GM20431 (cell line): ENCODE measurements around the gene ANKS1B.

Experiments used
- in situ Hi-C: fragments of 300-500 bp; cut with MseI, MboI; formaldehyde crosslinking; loops from one replicate; pipeline ENCODE4 v1.15.0; 2020; ENCODE audit warnings: low sequenced_read_pairs; ENCODE audit not compliant: unreplicated experiment

The ANKS1B gene

GRCh38 chr12:99024870-99025269 is 959.9 kb downstream of the ANKS1B start:
- in situ Hi-C loops, result loop anchor here (25.0 kb wide), 1 partner anchor 637 kb away; no protein-coding TSS in a partner anchor

GRCh38 chr12:99024191-99024590 is 960.5 kb downstream of the ANKS1B start:
- in situ Hi-C loops, result no loop called here

- in situ Hi-C loops, result no loop called here
These were observed 963.9 kb downstream of the ANKS1B start for GRCh38 chr12:99020871-99021270.

GRCh38 chr12:99019798-99020197 is 964.9 kb downstream of the ANKS1B start:
- in situ Hi-C loops, result no loop called here

GRCh38 chr12:99017971-99018370 is 966.8 kb downstream of the ANKS1B start:
- in situ Hi-C loops, result no loop called here

- in situ Hi-C loops, result no loop called here
These were observed 975.0 kb downstream of the ANKS1B start for GRCh38 chr12:99009654-99010296.

GRCh38 chr12:99005601-99006000 is 979.1 kb downstream of the ANKS1B start:
- in situ Hi-C loops, result no loop called here

DNA sequence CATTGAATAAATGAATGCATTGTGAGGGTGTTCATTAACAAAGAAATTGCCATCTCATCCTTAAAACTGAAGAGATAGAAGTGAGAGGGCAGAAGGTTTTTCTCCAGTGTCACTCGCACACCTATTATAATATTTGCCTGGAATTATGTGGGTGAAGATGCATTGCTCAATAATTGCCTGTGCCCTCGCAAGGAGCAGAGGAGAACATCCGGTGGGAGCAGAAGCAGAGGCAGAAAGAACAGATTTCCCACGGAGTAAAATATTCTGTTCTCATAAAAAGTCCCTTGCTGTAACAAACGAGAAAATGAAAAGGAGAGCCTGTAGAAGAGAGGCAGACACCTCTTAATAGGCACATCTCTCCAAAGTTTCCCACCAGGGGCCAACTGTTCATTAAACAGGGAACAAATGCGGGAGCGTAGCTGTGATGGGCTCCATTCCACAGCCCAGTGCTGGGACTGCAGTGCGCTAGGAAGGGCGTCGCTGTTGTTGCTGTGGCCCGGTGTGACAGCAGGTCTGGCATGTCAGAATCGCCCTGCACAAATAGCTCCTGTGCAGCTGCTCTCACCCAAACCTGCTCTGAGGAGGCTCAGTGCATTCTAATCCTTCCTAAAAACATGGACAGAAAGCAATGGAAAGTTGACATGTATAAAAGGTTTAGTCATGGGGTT is 979.8 kb downstream of the ANKS1B start:
- in situ Hi-C loops, result no loop called here

- in situ Hi-C loops, result no loop called here
These were observed 982.0 kb downstream of the ANKS1B start for GRCh38 chr12:99002731-99003130.

DNA sequence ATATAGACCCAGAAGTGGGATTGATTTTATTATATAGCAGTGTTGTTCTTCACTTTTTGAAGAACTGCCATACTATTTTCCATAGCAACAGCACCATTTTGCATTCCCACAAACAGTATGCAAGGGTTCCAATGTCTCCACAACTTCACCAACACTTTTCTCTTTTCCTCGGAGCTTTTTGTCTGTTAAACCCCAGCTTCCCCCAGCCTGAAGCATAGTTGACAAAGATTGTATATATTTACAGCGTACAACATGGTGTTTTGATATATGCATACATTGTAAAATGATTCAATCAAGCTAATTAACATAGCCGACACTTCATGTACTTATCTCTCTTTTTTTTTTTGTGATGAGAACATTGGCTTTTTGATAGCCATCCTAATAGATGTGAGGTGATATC is 982.6 kb downstream of the ANKS1B start:
- in situ Hi-C loops, result no loop called here

- in situ Hi-C loops, result loop anchor here (25.0 kb wide), 1 partner anchor 287 kb away; no protein-coding TSS in a partner anchor
These were observed 985.2 kb downstream of the ANKS1B start for GRCh38 chr12:98999559-98999958.

GRCh38 chr12:98998697-98999299 is 985.9 kb downstream of the ANKS1B start:
- in situ Hi-C loops, result loop anchor here (25.0 kb wide), 1 partner anchor 286 kb away; no protein-coding TSS in a partner anchor

- in situ Hi-C loops, result loop anchor here (25.0 kb wide), 1 partner anchor 286 kb away; no protein-coding TSS in a partner anchor
These were observed 986.8 kb downstream of the ANKS1B start for GRCh38 chr12:98997899-98998298.

GRCh38 chr12:98990648-98991047 is 994.1 kb downstream of the ANKS1B start:
- in situ Hi-C loops, result loop anchor here (25.0 kb wide), 1 partner anchor 278 kb away; no protein-coding TSS in a partner anchor

- in situ Hi-C loops, result loop anchor here (25.0 kb wide), 1 partner anchor 273 kb away; no protein-coding TSS in a partner anchor
These were observed 999.6 kb downstream of the ANKS1B start for GRCh38 chr12:98985156-98985555.

- in situ Hi-C loops, result loop anchor here (25.0 kb wide), 1 partner anchor 271 kb away; no protein-coding TSS in a partner anchor
These were observed 1001.1 kb downstream of the ANKS1B start for GRCh38 chr12:98983647-98984046.

GRCh38 chr12:98980508-98980907 is 1004.2 kb downstream of the ANKS1B start:
- in situ Hi-C loops, result loop anchor here (25.0 kb wide), 1 partner anchor 268 kb away; no protein-coding TSS in a partner anchor

GRCh38 chr12:98977186-98977585 is 1007.5 kb downstream of the ANKS1B start:
- in situ Hi-C loops, result loop anchor here (25.0 kb wide), 1 partner anchor 265 kb away; no protein-coding TSS in a partner anchor

- in situ Hi-C loops, result loop anchor here (25.0 kb wide), 1 partner anchor 263 kb away; no protein-coding TSS in a partner anchor
These were observed 1009.9 kb downstream of the ANKS1B start for GRCh38 chr12:98974767-98975381.

GRCh38 chr12:98973395-98973794 is 1011.3 kb downstream of the ANKS1B start:
- in situ Hi-C loops, result no loop called here
